GM12878 (cell line): Measurements from ENCODE around the gene PTPRD. TPM values are rescaled to one million over a fixed set of nuclear protein-coding genes. Genes with fewer than 3 reads are reported as not detected.

Source experiments
- ATAC-seq: fragments of 200-7000 bp; cut with Tn5 transposase; 3 replicates; pipeline ENCODE4 v1.9.1; 2020; ENCODE audit warnings: mild to moderate bottlenecking, moderate library complexity
- BruUV-seq: library from RNA; stranded (reverse); fragments of 400-500 nt; replicated peaks from 2 replicates; lab custom pipeline; 2021; lab: Mats Ljungman, UMichigan
- CTCF ChIA-PET: fragments of 300-600 bp; sonication (Branson Sonifier 250); formaldehyde crosslinking; extraction: SDS; loops from one replicate; lab custom pipeline; 2021; ENCODE audit warnings: inconsistent platforms; lab: Yijun Ruan, JAX
- POLR2A ChIA-PET: fragments of 350-600 bp; formaldehyde crosslinking; extraction: SDS; loops from one replicate; lab custom pipeline; 2021; ENCODE audit warnings: inconsistent platforms; lab: Charles Lee
- RAD21 ChIA-PET: fragments of 300-600 bp; sonication (Branson Sonifier 250); formaldehyde crosslinking; loops from one replicate; lab custom pipeline; 2023; ENCODE audit warnings: antibody characterized with exemption; ENCODE audit not compliant: unreplicated experiment; lab: Charles Lee
- SMC1A ChIA-PET: fragments of 300-600 bp; sonication (Branson Sonifier 250); formaldehyde crosslinking; loops from one replicate; lab custom pipeline; 2023; ENCODE audit not compliant: unreplicated experiment, uncharacterized antibody; lab: Charles Lee
- DNase-seq: peaks from one replicate; pipeline ENCODE4 v3.0.0-alpha.2; 2011; ENCODE audit warnings: low read depth, low spot score
- FAIRE-seq: peaks from 3 replicates; lab custom pipeline; 2011; peaks lifted over from hg19 to GRCh38; lab: Jason Lieb, UNC
- H2AFZ ChIP-seq: 2 replicates; pipeline ENCODE4 v1.6.0; 2011; ENCODE audit warnings: low read depth, low read length, control low read depth; ENCODE audit not compliant: control insufficient read depth
- H3K27ac ChIP-seq: 2 replicates; pipeline ENCODE4 v1.5.1; 2011; ENCODE audit warnings: control low read depth; ENCODE audit not compliant: control insufficient read depth, insufficient read depth
- H3K27me3 ChIP-seq, 2 experiments: replicated peaks in 1 of 2; 2 replicates each; pipeline versions ENCODE4 v1.6.0 to v1.6.1; 2011; ENCODE audit warnings: low read length in 1 of 2; ENCODE audit not compliant: control insufficient read depth in 2 of 2, insufficient read depth in 2 of 2
- H3K36me3 ChIP-seq, 2 experiments: 2 replicates each; pipeline ENCODE4 v1.5.1; 2011; ENCODE audit warnings: low read length in 1 of 2; ENCODE audit not compliant: control insufficient read depth in 2 of 2, insufficient read depth in 2 of 2
- H3K4me1 ChIP-seq: 2 replicates; pipeline ENCODE4 v1.6.1; 2011; ENCODE audit warnings: mild to moderate bottlenecking, low read length, moderate library complexity, mixed read lengths; ENCODE audit not compliant: control insufficient read depth, insufficient read depth
- H3K4me2 ChIP-seq: 2 replicates; pipeline ENCODE4 v1.6.0; 2011; ENCODE audit warnings: control low read depth; ENCODE audit not compliant: control insufficient read depth, insufficient read depth
- H3K4me3 ChIP-seq: fragments of 200-600 bp; sonication (generic); 2 replicates; pipeline ENCODE4 v1.5.1; 2016
- H3K79me2 ChIP-seq: 2 replicates; pipeline ENCODE4 v1.6.0; 2011; ENCODE audit warnings: low read length; ENCODE audit not compliant: control insufficient read depth, insufficient read depth
- H3K9ac ChIP-seq: 2 replicates; pipeline ENCODE4 v1.8.0; 2011; ENCODE audit warnings: low read length, control low read depth, mixed read lengths; ENCODE audit not compliant: control insufficient read depth, insufficient read depth
- H3K9me3 ChIP-seq: replicated peaks from 3 replicates; pipeline ENCODE4 v1.5.1; 2011; ENCODE audit warnings: mild to moderate bottlenecking, low read length; ENCODE audit not compliant: control insufficient read depth, insufficient read depth
- H4K20me1 ChIP-seq: 2 replicates; pipeline ENCODE4 v1.6.0; 2011; ENCODE audit not compliant: control insufficient read depth, insufficient read depth
- ASH2L ChIP-seq: fragments of 300-600, 200-600 bp; sonication (generic); IDR thresholded peaks from 2 replicates; pipeline ENCODE4 v1.6.1; 2017; ENCODE audit warnings: low read depth, mild to moderate bottlenecking, borderline replicate concordance
- BHLHE40 ChIP-seq, 2 experiments: fragments of 450-650 bp in 1 of 2; IDR thresholded peaks; 2 replicates each; pipeline ENCODE4 v1.6.1; 2011 to 2017; ENCODE audit warnings: low read depth in 2 of 2, borderline replicate concordance in 1 of 2, improper control_type of control experiment in 1 of 2, low read length in 1 of 2, mild to moderate bottlenecking in 1 of 2
- EGR1 ChIP-seq, 2 experiments: IDR thresholded peaks; 1 replicate in 1 of 2; 2 replicates in 1 of 2; pipeline ENCODE4 v1.6.1; 2011 to 2012; ENCODE audit warnings: low read depth in 2 of 2, low read length in 2 of 2, borderline replicate concordance in 1 of 2, mild to moderate bottlenecking in 1 of 2, moderate library complexity in 1 of 2
- EP300 ChIP-seq, 2 experiments: fragments of 150-350 bp in 1 of 2; IDR thresholded peaks; 2 replicates each; pipeline ENCODE4 v1.6.1; 2011 to 2012; ENCODE audit warnings: low read depth in 2 of 2, low read length in 2 of 2, borderline replicate concordance in 1 of 2, improper control_type of control experiment in 1 of 2, inconsistent platforms in 1 of 2; ENCODE audit not compliant: control insufficient read depth in 1 of 2
- EZH2 ChIP-seq: IDR thresholded peaks from 2 replicates; pipeline ENCODE4 v1.6.1; 2012; ENCODE audit warnings: low read depth, mild to moderate bottlenecking, control low read depth, inconsistent platforms, low read length, borderline replicate concordance; ENCODE audit not compliant: control insufficient read depth
- HDAC6 ChIP-seq: fragments of 200-600 bp; sonication (generic); IDR thresholded peaks from one replicate; pipeline ENCODE4 v1.8.0; 2017; ENCODE audit warnings: antibody characterized with exemption; ENCODE audit not compliant: unreplicated experiment
- IRF3 ChIP-seq: fragments of 450-650 bp; IDR thresholded peaks from 2 replicates; pipeline ENCODE4 v1.6.1; 2014; ENCODE audit warnings: mild to moderate bottlenecking
- NFYB ChIP-seq: IDR thresholded peaks from 2 replicates; pipeline ENCODE4 v1.6.1; 2011; ENCODE audit warnings: low read depth, mild to moderate bottlenecking, low read length, improper control_type of control experiment, moderate library complexity; ENCODE audit not compliant: insufficient read depth
- PRDM15 ChIP-seq: fragments of 450-650 bp; formaldehyde crosslinking; IDR thresholded peaks from 2 replicates; pipeline ENCODE4 v1.4.0; 2020; ENCODE audit warnings: mild to moderate bottlenecking, moderate library complexity
- RAD21 ChIP-seq: IDR thresholded peaks from 2 replicates; pipeline ENCODE4 v1.6.1; 2011; ENCODE audit warnings: mild to moderate bottlenecking, low read depth, low read length, moderate library complexity; ENCODE audit not compliant: insufficient read depth
- SMAD1 ChIP-seq: fragments of 450-650 bp; IDR thresholded peaks from 2 replicates; pipeline ENCODE4 v1.6.1; 2018; ENCODE audit warnings: mild to moderate bottlenecking, low read depth; ENCODE audit not compliant: partially characterized antibody
- SMAD5 ChIP-seq: IDR thresholded peaks from 2 replicates; pipeline ENCODE4 v1.6.1; 2016; ENCODE audit warnings: antibody characterized with exemption, low read depth
- SUPT20H ChIP-seq: IDR thresholded peaks from 2 replicates; pipeline ENCODE4 v1.6.1; 2011; ENCODE audit warnings: low read depth, mild to moderate bottlenecking, low read length, moderate library complexity, borderline replicate concordance; ENCODE audit not compliant: control insufficient read depth
- ZNF592 ChIP-seq: fragments of 450-650 bp; IDR thresholded peaks from 2 replicates; pipeline ENCODE4 v1.6.1; 2017; ENCODE audit warnings: mild to moderate bottlenecking, moderate library complexity
- WGBS: methylation state at CpG from one replicate; pipeline ENCODE4 v1.1.6; 2016; ENCODE audit warnings: low lambda C conversion rate; ENCODE audit not compliant: insufficient replicate concordance, insufficient coverage; ENCODE audit errors: missing lambda C conversion rate; 5-methylcytosine and 5-hydroxymethylcytosine counted together
- in situ Hi-C: fragments of 300-500 bp; cut with MboI; formaldehyde crosslinking; loops from 9 replicates; pipeline ENCODE4 v1.14.3; 2018; ENCODE audit warnings: mixed read lengths
- intact Hi-C: fragments of 100-400 bp; cut with micrococcal nuclease; formaldehyde crosslinking; loops from one replicate; pipeline ENCODE4 v1.14.2; 2022; ENCODE audit not compliant: unreplicated experiment
- polyA plus RNA-seq, 11 experiments: library from polyadenylated mRNA; depleted of rRNA in 4 of 11; unstranded in 6 of 11; stranded (reverse) in 5 of 11; fragments of >200 nt; fragmentation: Nextera tagmentation in 4 of 11; fragmentation: Illumina TruSeq in 1 of 11; extraction: Ambion mirVana in 4 of 11; extraction: Trizol in 1 of 11; gene quantifications; 1 replicate in 1 of 11; 2 replicates in 10 of 11; pipeline versions ENCODE4 v1.2.1 to v1.2.3, GENCODE V29; 2011 to 2016; ENCODE audit warnings: inconsistent platforms in 2 of 11, missing spikeins in 2 of 11, low read depth in 1 of 11
- total RNA-seq, 4 experiments: library from RNA; depleted of rRNA in 3 of 4; stranded (reverse); fragments of >200 nt in 3 of 4; fragmentation: Illumina TruSeq in 1 of 4; extraction: Trizol in 1 of 4; gene quantifications; 2 replicates each; pipeline versions ENCODE4 v1.2.1 to v1.2.3, GENCODE V29; 2013 to 2021

Gene PTPRD
- total and polyA plus RNA-seq, 10 of the 15 experiments (the other 5 are each of a cell fraction or from before 2014, with no cell fraction given): under 0.01 to 0.05 (median 0.01) TPM; not detected in 7

- H3K9ac ChIP-seq: no peak overlapping the region
- H3K27ac ChIP-seq: no peak overlapping the region
- no TSS peak for BruUV-seq
- no peaks in the 10 kb centered on the region for H3K9me3 ChIP-seq
- no peak overlapping the region for H3K4me2 ChIP-seq
- no peaks in the 10 kb centered on the region for H3K4me1 ChIP-seq
- H3K4me3 ChIP-seq: no peak overlapping the region
- H4K20me1 ChIP-seq: no peaks in the 10 kb centered on the region
- no peaks in the 10 kb centered on the region for H3K36me3 ChIP-seq
- no peaks in the 10 kb centered on the region for H3K27me3 ChIP-seq
- no peaks in the 10 kb centered on the region for H3K79me2 ChIP-seq
- ATAC-seq: no peak
- ChIA-PET CTCF (interaction anchor here (1.2 kb wide), 1 partner anchor 10 kb away, joined by 3 read pairs; no protein-coding TSS in a partner anchor), SMC1A (no interaction called here), POLR2A (no interaction called here), RAD21 (no interaction called here)
- FAIRE-seq: no peak
- intact Hi-C loops: no loop called here
- no peak overlapping the region for H2AFZ ChIP-seq
- no peak for DNase-seq
- WGBS: 39% methylated on average over 2 of the region's 2 CpGs
- TF ChIP-seq EZH2 (no peak), SUPT20H (no peak), SMAD5 (no peak), ASH2L (no peak), EGR1 (IDR thresholded peaks at IDR 0.05; ENCODE audit: borderline replicate concordance in 1 of 2, low read depth in 2 of 2, low read length in 2 of 2) (no peak), BHLHE40 (IDR thresholded peaks at IDR 0.05; ENCODE audit: borderline replicate concordance in 1 of 2, low read depth in 2 of 2, low read length in 1 of 2) (no peak), SMAD1 (no peak), ZNF592 (no peak), PRDM15 (CRISPR knock-in tag) (no peak), IRF3 (no peak), RAD21 (no peak), NFYB (no peak), EP300 (IDR thresholded peaks at IDR 0.05; ENCODE audit: borderline replicate concordance in 1 of 2, control insufficient read depth in 1 of 2, low read depth in 2 of 2, low read length in 2 of 2) (no peak), HDAC6 (no peak)
- in situ Hi-C loops: no loop called here
These were observed 1897.0 kb downstream of the PTPRD start for GRCh38 chr9:8715788-8716187.
